HG02610 (cell line): ENCODE measurements around the gene USP17L19.
"Not testable (repeated sequence)": the region's sequence is repeated elsewhere in the genome, so short reads cannot be mapped to it uniquely, and the experiment has no call there.

ENCODE experiments used
- ATAC-seq: cut with Tn5 transposase; IDR thresholded peaks from one replicate; pipeline ENCODE4 v1.9.1; 2021; ENCODE audit warnings: mild to moderate bottlenecking, moderate library complexity; ENCODE audit not compliant: unreplicated experiment

The USP17L19 gene, protein sequence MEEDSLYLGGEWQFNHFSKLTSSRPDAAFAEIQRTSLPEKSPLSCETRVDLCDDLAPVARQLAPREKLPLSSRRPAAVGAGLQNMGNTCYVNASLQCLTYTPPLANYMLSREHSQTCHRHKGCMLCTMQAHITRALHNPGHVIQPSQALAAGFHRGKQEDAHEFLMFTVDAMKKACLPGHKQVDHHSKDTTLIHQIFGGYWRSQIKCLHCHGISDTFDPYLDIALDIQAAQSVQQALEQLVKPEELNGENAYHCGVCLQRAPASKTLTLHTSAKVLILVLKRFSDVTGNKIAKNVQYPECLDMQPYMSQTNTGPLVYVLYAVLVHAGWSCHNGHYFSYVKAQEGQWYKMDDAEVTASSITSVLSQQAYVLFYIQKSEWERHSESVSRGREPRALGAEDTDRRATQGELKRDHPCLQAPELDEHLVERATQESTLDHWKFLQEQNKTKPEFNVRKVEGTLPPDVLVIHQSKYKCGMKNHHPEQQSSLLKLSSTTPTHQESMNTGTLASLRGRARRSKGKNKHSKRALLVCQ

GRCh38 chr4:9253078-9253477 lies at the start of gene USP17L19:
Gene USP17L19, plus strand, starts transcription at chr4:9253378. Its CDS starts 0 bp downstream, at chr4:9253378.
- ATAC-seq = not testable (repeated sequence)

DNA sequence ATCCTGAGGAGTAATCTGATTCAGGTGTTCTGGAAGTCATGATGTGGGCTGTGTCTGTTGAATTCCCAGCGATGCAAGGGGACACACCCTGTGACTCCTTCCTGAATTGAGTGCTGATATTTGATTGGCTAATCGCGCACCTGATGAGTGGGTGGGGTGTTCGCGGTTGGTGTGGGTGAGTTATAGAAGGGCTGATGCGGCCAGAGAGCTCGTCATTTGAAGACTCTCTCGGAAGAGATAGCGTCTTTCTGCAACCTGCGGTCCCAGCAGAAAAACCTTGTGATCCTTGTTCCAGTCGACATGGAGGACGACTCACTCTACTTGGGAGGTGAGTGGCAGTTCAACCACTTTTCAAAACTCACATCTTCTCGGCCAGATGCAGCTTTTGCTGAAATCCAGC lies 42.8 kb upstream of the USP17L19 start, which contains the start of gene USP17L10:
Gene USP17L10, plus strand, starts transcription at position 301 of the 400 bp plus-strand sequence. Its CDS starts 0 bp downstream, at position 301.
- not testable (repeated sequence) for ATAC-seq

GRCh38 chr4:9214701-9215100 lies 38.5 kb upstream of the USP17L19 start:
- ATAC-seq = not testable (repeated sequence)

- ATAC-seq = not testable (repeated sequence)
Measured at GRCh38 chr4:9215105-9215504, 38.1 kb upstream of the USP17L19 start, which contains the start of gene USP17L11. Gene USP17L11, plus strand, starts transcription at chr4:9215405. Its CDS starts 0 bp downstream, at chr4:9215405.

DNA sequence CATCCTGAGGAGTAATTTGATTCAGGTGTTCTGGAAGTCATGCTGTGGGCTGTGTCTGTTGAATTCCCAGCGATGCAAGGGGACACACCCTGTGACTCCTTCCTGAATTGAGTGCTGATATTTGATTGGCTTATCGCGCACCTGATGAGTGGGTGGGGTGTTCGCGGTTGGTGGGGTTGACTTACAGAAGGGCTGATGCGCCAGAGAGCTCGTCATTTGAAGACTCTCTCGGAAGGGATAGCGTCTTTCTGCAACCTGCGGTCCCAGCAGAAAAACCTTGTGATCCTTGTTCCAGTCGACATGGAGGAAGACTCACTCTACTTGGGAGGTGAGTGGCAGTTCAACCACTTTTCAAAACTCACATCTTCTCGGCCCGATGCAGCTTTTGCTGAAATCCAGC lies 33.3 kb upstream of the USP17L19 start, which contains the start of gene USP17L12:
Gene USP17L12, plus strand, starts transcription at position 301 of the 400 bp plus-strand sequence. Its CDS starts 0 bp downstream, at position 301.
- not testable (repeated sequence) for ATAC-seq

- ATAC-seq = not testable (repeated sequence)
Measured at GRCh38 chr4:9224596-9224995, 28.6 kb upstream of the USP17L19 start, which contains the start of gene USP17L13. Gene USP17L13, plus strand, starts transcription at chr4:9224896. Its CDS starts 0 bp downstream, at chr4:9224896.

- not testable (repeated sequence) for ATAC-seq
Measured at GRCh38 chr4:9230249-9230648, 22.9 kb upstream of the USP17L19 start.

DNA sequence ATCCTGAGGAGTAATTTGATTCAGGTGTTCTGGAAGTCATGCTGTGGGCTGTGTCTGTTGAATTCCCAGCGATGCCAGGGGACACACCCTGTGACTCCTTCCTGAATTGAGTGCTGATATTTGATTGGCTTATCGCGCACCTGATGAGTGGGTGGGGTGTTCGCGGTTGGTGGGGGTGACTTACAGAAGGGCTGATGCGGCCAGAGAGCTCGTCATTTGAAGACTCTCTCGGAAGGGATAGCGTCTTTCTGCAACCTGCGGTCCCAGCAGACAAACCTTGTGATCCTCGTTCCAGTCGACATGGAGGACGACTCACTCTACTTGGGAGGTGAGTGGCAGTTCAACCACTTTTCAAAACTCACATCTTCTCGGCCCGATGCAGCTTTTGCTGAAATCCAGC lies 19.1 kb upstream of the USP17L19 start, which contains the start of gene USP17L15:
Gene USP17L15, plus strand, starts transcription at position 301 of the 400 bp plus-strand sequence. Its CDS starts 0 bp downstream, at position 301.
- not testable (repeated sequence) for ATAC-seq

GRCh38 chr4:9238461-9238860 lies 14.7 kb upstream of the USP17L19 start:
- ATAC-seq = not testable (repeated sequence)

- ATAC-seq = not testable (repeated sequence)
Measured at GRCh38 chr4:9243579-9243978, 9.6 kb upstream of the USP17L19 start, which contains the start of gene USP17L17. Gene USP17L17, plus strand, starts transcription at chr4:9243879. Its CDS starts 0 bp downstream, at chr4:9243879.

DNA sequence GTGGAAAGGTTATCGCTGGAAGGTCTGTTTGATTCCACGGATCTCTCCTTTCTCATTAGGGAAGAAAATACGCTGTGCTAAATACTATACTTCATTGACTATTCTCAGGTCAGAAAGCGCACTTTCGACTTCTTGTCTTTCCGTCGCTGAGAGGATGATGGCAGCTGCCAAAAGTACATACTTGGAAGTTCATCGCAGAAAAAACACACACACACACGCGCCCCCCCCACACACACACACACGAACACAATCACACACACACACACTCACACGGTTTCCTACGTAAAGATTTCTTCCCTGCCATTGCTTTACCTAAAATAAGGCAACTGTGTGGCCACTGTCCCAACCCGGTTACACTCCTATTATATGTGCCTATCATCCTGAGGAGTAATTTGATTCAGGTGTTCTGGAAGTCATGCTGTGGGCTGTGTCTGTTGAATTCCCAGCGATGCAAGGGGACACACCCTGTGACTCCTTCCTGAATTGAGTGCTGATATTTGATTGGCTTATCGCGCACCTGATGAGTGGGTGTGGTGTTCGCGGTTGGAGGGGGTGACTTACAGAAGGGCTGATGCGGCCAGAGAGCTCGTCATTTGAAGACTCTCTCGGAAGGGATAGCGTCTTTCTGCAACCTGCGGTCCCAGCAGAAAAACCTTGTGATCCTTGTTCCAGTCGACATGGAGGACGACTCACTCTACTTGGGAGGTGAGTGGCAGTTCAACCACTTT lies 5.1 kb upstream of the USP17L19 start, which contains the start of gene USP17L18:
Gene USP17L18, plus strand, starts transcription at position 678 of the 728 bp plus-strand sequence. Its CDS starts 0 bp downstream, at position 678.
- not testable (repeated sequence) for ATAC-seq

DNA sequence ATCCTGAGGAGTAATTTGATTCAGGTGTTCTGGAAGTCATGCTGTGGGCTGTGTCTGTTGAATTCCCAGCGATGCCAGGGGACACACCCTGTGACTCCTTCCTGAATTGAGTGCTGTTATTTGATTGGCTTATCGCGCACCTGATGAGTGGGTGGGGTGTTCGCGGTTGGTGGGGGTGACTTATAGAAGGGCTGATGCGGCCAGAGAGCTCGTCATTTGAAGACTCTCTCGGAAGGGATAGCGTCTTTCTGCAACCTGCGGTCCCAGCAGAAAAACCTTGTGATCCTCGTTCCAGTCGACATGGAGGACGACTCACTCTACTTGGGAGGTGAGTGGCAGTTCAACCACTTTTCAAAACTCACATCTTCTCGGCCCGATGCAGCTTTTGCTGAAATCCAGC lies 4.6 kb downstream of the USP17L19 start, which contains the start of gene USP17L20:
Gene USP17L20, plus strand, starts transcription at position 301 of the 400 bp plus-strand sequence. Its CDS starts 0 bp downstream, at position 301.
- ATAC-seq = not testable (repeated sequence)

GRCh38 chr4:9262572-9262971 lies 9.4 kb downstream of the USP17L19 start, which contains the start of gene USP17L21:
Gene USP17L21, plus strand, starts transcription at chr4:9262872. Its CDS starts 0 bp downstream, at chr4:9262872.
- not testable (repeated sequence) for ATAC-seq

- ATAC-seq = not testable (repeated sequence)
Measured at GRCh38 chr4:9267319-9267718, 14.1 kb downstream of the USP17L19 start, which contains the start of gene USP17L22. Gene USP17L22, plus strand, starts transcription at chr4:9267619. Its CDS starts 0 bp downstream, at chr4:9267619.

GRCh38 chr4:9271719-9272118 lies 18.5 kb downstream of the USP17L19 start:
- ATAC-seq = not testable (repeated sequence)
